ENCODE data around the gene UNC119.
A peak's percentile ranks its signal among the peaks of the same experiment; 100 is the strongest.
"Not testable (repeated sequence)": the region's sequence is repeated elsewhere in the genome, so short reads cannot be mapped to it uniquely, and the experiment has no call there.

UNC119 gene

GRCh38 chr17:28552176-28552999, at the start of gene UNC119:
Gene UNC119, minus strand, starts transcription at chr17:28552624. Its CDS starts 67 bp downstream, at chr17:28552557.
- DNase-seq, result peak; percentile 79

GRCh38 chr17:28599311-28600184, 47.1 kb upstream of the UNC119 start:
- DNase-seq, result peak; percentile 76

GRCh38 chr17:28598799-28599310, 46.4 kb upstream of the UNC119 start, which contains the start of gene SPAG5:
Gene SPAG5, minus strand, starts transcription at chr17:28599025. Its CDS starts 79 bp downstream, at chr17:28598946.
- peak; percentile 97 for DNase-seq

- DNase-seq, result no peak
Measured at GRCh38 chr17:28598389-28598788, 46.0 kb upstream of the UNC119 start.

- DNase-seq, result no peak
Measured at GRCh38 chr17:28597606-28598383, 45.4 kb upstream of the UNC119 start.

GRCh38 chr17:28592260-28592659, 39.8 kb upstream of the UNC119 start:
- no peak for DNase-seq

GRCh38 chr17:28585851-28586250, 33.4 kb upstream of the UNC119 start:
- DNase-seq, result no peak

GRCh38 chr17:28584434-28584833, 32.0 kb upstream of the UNC119 start:
- no peak for DNase-seq

- no peak for DNase-seq
Measured at GRCh38 chr17:28582513-28582912, 30.1 kb upstream of the UNC119 start.

GRCh38 chr17:28580959-28581358, 28.5 kb upstream of the UNC119 start:
- no peak for DNase-seq

- DNase-seq, result no peak
Measured at GRCh38 chr17:28579526-28579925, 27.1 kb upstream of the UNC119 start.

GRCh38 chr17:28578246-28579195, 26.1 kb upstream of the UNC119 start:
- DNase-seq, result no peak

- no peak for DNase-seq
Measured at GRCh38 chr17:28577466-28577824, 25.0 kb upstream of the UNC119 start.

- DNase-seq, result peak; percentile 98
Measured at GRCh38 chr17:28576758-28577465, 24.5 kb upstream of the UNC119 start, which contains the start of gene ALDOC. Gene ALDOC, minus strand, starts transcription at chr17:28576895. Its CDS starts 1,363 bp downstream, at chr17:28575532.

- DNase-seq, result not testable (repeated sequence)
Measured at GRCh38 chr17:28576016-28576415, 23.6 kb upstream of the UNC119 start.

- DNase-seq, result no peak
Measured at GRCh38 chr17:28575126-28575795, 22.8 kb upstream of the UNC119 start.

- DNase-seq, result no peak
Measured at GRCh38 chr17:28574526-28574925, 22.1 kb upstream of the UNC119 start.

GRCh38 chr17:28573966-28574480, 21.6 kb upstream of the UNC119 start:
- DNase-seq, result no peak

GRCh38 chr17:28573521-28573920, 21.1 kb upstream of the UNC119 start:
- DNase-seq, result no peak

- no peak for DNase-seq
Measured at GRCh38 chr17:28573040-28573380, 20.6 kb upstream of the UNC119 start.
